Neuronal stem cell (in vitro differentiated cells): ENCODE measurements around the gene TPST2.

Source experiments
- DNase-seq: peaks from one replicate; pipeline ENCODE4 v3.0.0-alpha.2; 2013; ENCODE audit warnings: low spot score
- H2AFZ ChIP-seq: one replicate; pipeline ENCODE4 v1.6.1; 2013; ENCODE audit warnings: mild to moderate bottlenecking, low read length, inconsistent platforms
- H2AK5ac ChIP-seq: 2 replicates; pipeline ENCODE4 v1.6.1; 2013; ENCODE audit warnings: low read depth, mild to moderate bottlenecking, inconsistent platforms, low read length, moderate library complexity, mixed read lengths
- H2BK120ac ChIP-seq: 2 replicates; pipeline ENCODE4 v1.6.1; 2013; ENCODE audit warnings: low read depth, mild to moderate bottlenecking, inconsistent platforms, low read length, moderate library complexity, mixed read lengths
- H2BK12ac ChIP-seq: one replicate; pipeline ENCODE4 v1.6.1; 2013; ENCODE audit warnings: low read length, inconsistent platforms
- H2BK15ac ChIP-seq: 2 replicates; pipeline ENCODE4 v1.6.1; 2013; ENCODE audit warnings: mild to moderate bottlenecking, low read length, inconsistent platforms, mixed read lengths
- H2BK5ac ChIP-seq: one replicate; pipeline ENCODE4 v1.6.1; 2013; ENCODE audit warnings: inconsistent platforms, mild to moderate bottlenecking, low read length, moderate library complexity
- H3K14ac ChIP-seq: one replicate; pipeline ENCODE4 v1.6.1; 2013; ENCODE audit warnings: low read length, inconsistent platforms
- H3K18ac ChIP-seq: 2 replicates; pipeline ENCODE4 v1.6.1; 2013; ENCODE audit warnings: low read length, inconsistent platforms
- H3K23ac ChIP-seq: 2 replicates; pipeline ENCODE4 v1.6.1; 2013; ENCODE audit warnings: low read depth, mild to moderate bottlenecking, mixed read lengths, low read length, inconsistent platforms; ENCODE audit not compliant: poor library complexity
- H3K27ac ChIP-seq: replicated peaks from 3 replicates; pipeline ENCODE4 v1.5.1; 2013; ENCODE audit warnings: low read length, inconsistent platforms
- H3K27me3 ChIP-seq, 3 experiments: 2 replicates each; pipeline ENCODE4 v1.6.1; 2013; ENCODE audit warnings: low read length in 3 of 3, mild to moderate bottlenecking in 2 of 3, inconsistent platforms in 1 of 3, low read depth in 1 of 3, mixed read lengths in 1 of 3, moderate library complexity in 1 of 3; ENCODE audit not compliant: control insufficient read depth in 3 of 3, insufficient read depth in 3 of 3
- H3K36me3 ChIP-seq, 2 donors: replicated peaks in 1 of 2; 2 replicates each; pipeline ENCODE4 v1.6.1; 2013; ENCODE audit warnings: low read length in 2 of 2; ENCODE audit not compliant: control insufficient read depth in 2 of 2, insufficient read depth in 2 of 2
- H3K4ac ChIP-seq: 2 replicates; pipeline ENCODE4 v1.6.1; 2013; ENCODE audit warnings: inconsistent platforms, mild to moderate bottlenecking, low read length, moderate library complexity
- H3K4me1 ChIP-seq, 2 donors: 1 replicate in 1 of 2; 2 replicates in 1 of 2; pipeline ENCODE4 v1.6.1; 2013; ENCODE audit warnings: low read length in 2 of 2, low read depth in 1 of 2; ENCODE audit not compliant: control insufficient read depth in 2 of 2, insufficient read depth in 1 of 2
- H3K4me2 ChIP-seq: one replicate; pipeline ENCODE4 v1.6.1; 2013; ENCODE audit warnings: mild to moderate bottlenecking, low read length, inconsistent platforms; ENCODE audit not compliant: insufficient read depth, poor library complexity, severe bottlenecking
- H3K4me3 ChIP-seq, 2 donors: 2 replicates each; pipeline ENCODE4 v1.5.1; 2013; ENCODE audit warnings: low read length in 2 of 2, mild to moderate bottlenecking in 2 of 2, inconsistent platforms in 1 of 2, moderate library complexity in 1 of 2
- H3K79me1 ChIP-seq: one replicate; pipeline ENCODE4 v1.6.1; 2013; ENCODE audit warnings: low read depth, mild to moderate bottlenecking, inconsistent platforms, low read length, moderate library complexity
- H3K9ac ChIP-seq: one replicate; pipeline ENCODE4 v1.6.1; 2013; ENCODE audit warnings: mild to moderate bottlenecking, low read depth, low read length, inconsistent platforms; ENCODE audit not compliant: poor library complexity
- H3K9me3 ChIP-seq, 2 donors: replicated peaks in 1 of 2; 2 replicates each; pipeline versions ENCODE3 to v1.6.1; 2013; ENCODE audit warnings: low read length in 2 of 2, mild to moderate bottlenecking in 2 of 2, inconsistent platforms in 1 of 2, low read depth in 1 of 2, mixed read lengths in 1 of 2, moderate library complexity in 1 of 2; ENCODE audit not compliant: control insufficient read depth in 2 of 2, insufficient read depth in 1 of 2
- H4K8ac ChIP-seq: one replicate; pipeline ENCODE4 v1.6.1; 2013; ENCODE audit warnings: low read depth, mild to moderate bottlenecking, inconsistent platforms, low read length, moderate library complexity
- H4K91ac ChIP-seq: one replicate; pipeline ENCODE4 v1.6.1; 2013; ENCODE audit warnings: low read length, low read depth, mild to moderate bottlenecking, inconsistent platforms; ENCODE audit not compliant: poor library complexity
- WGBS, 2 donors: extraction: QIAGEN DNeasy Blood & Tissue Kit; methylation state at CpG; one replicate each; pipeline ENCODE4 v1.1.7; 2013; ENCODE audit warnings: missing lambda C conversion rate in 2 of 2, mixed read lengths in 1 of 2; ENCODE audit not compliant: insufficient read length in 2 of 2, insufficient replicate concordance in 1 of 2; ENCODE audit errors: extremely low coverage in 2 of 2; 5-methylcytosine and 5-hydroxymethylcytosine counted together

TPST2 gene

DNA sequence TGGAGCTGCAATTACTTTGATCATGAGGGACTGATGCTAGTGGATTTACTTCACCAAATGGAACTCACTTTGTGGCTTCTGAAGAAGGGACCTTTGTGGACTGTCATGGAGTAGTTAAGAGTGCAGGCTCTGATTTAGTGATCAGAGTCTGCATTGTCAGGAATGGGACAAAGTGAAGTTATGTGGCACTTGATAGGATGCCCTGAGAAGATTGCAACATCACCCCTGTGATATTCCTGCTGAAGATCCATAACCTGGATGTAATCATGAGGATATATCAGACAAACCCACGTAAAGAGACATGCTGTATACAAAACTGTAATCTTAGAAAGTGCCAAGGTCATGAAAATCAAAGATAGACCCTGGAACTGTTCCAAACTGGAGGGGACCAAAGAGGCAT is 76.1 kb downstream of the TPST2 start:
- Histone ChIP-seq H3K4me1 (peaks cover 4 to 7% of the 10 kb centered on the region in 2 donors), H2AK5ac (no peak overlapping the region), H3K14ac (no peak overlapping the region), H3K18ac (no peak overlapping the region), H3K27ac (no peak overlapping the region), H2BK12ac (no peak overlapping the region), H3K27me3 (no peaks in the 10 kb centered on the region), H3K4me2 (no peak overlapping the region), H3K4me3 (peak overlapping the region in 1 of 2 donors; percentile 95), H2AFZ (no peak overlapping the region), H2BK120ac (no peak overlapping the region), H3K4ac (no peak overlapping the region), H3K79me1 (no peaks in the 10 kb centered on the region), H3K9ac (no peak overlapping the region), H3K23ac (no peak overlapping the region), H4K91ac (no peak overlapping the region), H4K8ac (no peak overlapping the region), H3K9me3 (no peaks in the 10 kb centered on the region), H2BK5ac (no peak overlapping the region), H3K36me3 (peaks cover 10 to 21% of the 10 kb centered on the region in 2 donors), H2BK15ac (no peak overlapping the region)
- no CpG with 5 or more reads among the region's 1 CpG for WGBS, 2 donors
- no peak for DNase-seq

- H3K4me1 ChIP-seq, result peaks cover 4 to 7% of the 10 kb centered on the region in 2 donors
- H3K23ac ChIP-seq, result peak within 1 kb of the TSS; percentile 67
- H4K8ac ChIP-seq, result no peak within 1 kb of the TSS
- peak within 1 kb of the TSS; percentile 93 for H3K9ac ChIP-seq
- H2BK120ac ChIP-seq, result no peak within 1 kb of the TSS
- peak within 1 kb of the TSS; percentile 13 for H3K27ac ChIP-seq
- peak within 1 kb of the TSS; percentile 95 to 98 for H3K4me3 ChIP-seq
- no peak within 1 kb of the TSS for H2BK5ac ChIP-seq
- no peak within 1 kb of the TSS for H3K14ac ChIP-seq
- DNase-seq, result peak; percentile 89
- H2BK12ac ChIP-seq, result no peak within 1 kb of the TSS
- peak within 1 kb of the TSS; percentile 91 for H2AFZ ChIP-seq
- no peak within 1 kb of the TSS for H4K91ac ChIP-seq
- peak within 1 kb of the TSS; percentile 54 for H3K18ac ChIP-seq
- no CpG with 5 or more reads among the region's 40 CpGs for WGBS, 2 donors
- H3K9me3 ChIP-seq, result no peaks in the 10 kb centered on the region
- no peak within 1 kb of the TSS for H3K4ac ChIP-seq
- peaks cover 12 to 34% of the 10 kb centered on the region in 2 donors for H3K36me3 ChIP-seq
- H3K79me1 ChIP-seq, result no peaks in the 10 kb centered on the region
- H2BK15ac ChIP-seq, result no peak within 1 kb of the TSS
- no peak within 1 kb of the TSS for H2AK5ac ChIP-seq
- H3K4me2 ChIP-seq, result peak within 1 kb of the TSS; percentile 90
- H3K27me3 ChIP-seq, result no peaks in the 10 kb centered on the region
Observed at GRCh38 chr22:26512149-26512793, 77.7 kb downstream of the TPST2 start, which contains the start of gene TFIP11. TFIP11 (minus strand) TSS chr22:26512473; CDS start chr22:26510272, 2,201 bp downstream.

DNA sequence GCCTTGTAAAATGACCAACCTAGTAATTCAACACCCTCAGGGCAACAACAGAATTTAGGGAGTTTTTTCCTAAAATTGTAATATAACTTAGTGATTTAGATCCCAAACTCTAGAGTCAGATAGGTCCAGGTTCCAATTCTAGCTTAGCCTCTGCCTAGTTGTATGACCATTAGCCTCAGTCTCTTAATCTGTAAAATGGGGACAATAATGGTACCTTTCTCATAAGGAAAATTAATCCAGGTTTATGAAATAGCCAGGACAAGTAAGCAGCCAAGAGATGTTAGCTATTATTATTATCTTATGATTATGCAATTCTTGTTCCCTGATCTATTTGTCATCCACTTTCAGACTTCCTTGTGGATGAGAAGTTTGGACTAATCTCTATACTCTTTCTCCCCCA is 81.8 kb downstream of the TPST2 start:
- Histone ChIP-seq H3K23ac (no peak overlapping the region), H3K36me3 (peaks cover 35 to 75% of the 10 kb centered on the region in 2 donors), H3K4me1 (peaks cover 4 to 7% of the 10 kb centered on the region in 2 donors), H4K8ac (no peak overlapping the region), H3K79me1 (no peaks in the 10 kb centered on the region), H3K14ac (no peak overlapping the region), H2AK5ac (no peak overlapping the region), H2BK5ac (no peak overlapping the region), H3K4me2 (no peak overlapping the region), H3K4ac (no peak overlapping the region), H2AFZ (no peak overlapping the region), H3K9me3 (no peaks in the 10 kb centered on the region), H3K27me3 (no peaks in the 10 kb centered on the region), H3K27ac (no peak overlapping the region), H2BK12ac (no peak overlapping the region), H4K91ac (no peak overlapping the region), H2BK15ac (no peak overlapping the region), H2BK120ac (no peak overlapping the region), H3K18ac (no peak overlapping the region), H3K9ac (no peak overlapping the region), H3K4me3 (no peak overlapping the region)
- no peak for DNase-seq

DNA sequence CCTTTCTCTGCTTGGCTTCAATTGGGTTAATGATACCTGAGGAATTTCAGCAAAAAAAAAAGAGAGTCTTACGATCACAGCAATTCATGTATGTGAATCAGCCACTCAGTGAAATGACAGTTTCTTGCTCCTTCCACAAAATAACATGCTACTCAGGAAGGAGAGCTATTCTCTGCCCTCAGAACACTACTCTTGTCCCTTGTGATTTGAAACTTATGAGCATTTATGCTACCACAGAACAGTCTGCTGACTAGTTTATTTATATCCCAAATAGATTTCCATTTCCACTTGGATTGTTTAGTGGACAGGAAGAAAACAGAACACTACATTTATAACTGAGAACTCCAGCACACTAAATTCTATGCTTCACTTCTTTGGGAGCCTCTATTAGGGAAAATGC is 86.2 kb downstream of the TPST2 start:
- Histone ChIP-seq H3K36me3 (peaks cover 46 to 97% of the 10 kb centered on the region in 2 donors), H3K4me3 (no peak overlapping the region), H3K9me3 (peaks cover 0 to 2% of the 10 kb centered on the region in 2 donors), H2AK5ac (no peak overlapping the region), H3K18ac (no peak overlapping the region), H4K91ac (no peak overlapping the region), H2BK5ac (no peak overlapping the region), H2AFZ (no peak overlapping the region), H3K27ac (no peak overlapping the region), H3K23ac (no peak overlapping the region), H2BK120ac (no peak overlapping the region), H2BK15ac (no peak overlapping the region), H3K27me3 (no peaks in the 10 kb centered on the region), H3K4me1 (peaks cover 0 to 5% of the 10 kb centered on the region in 2 donors), H3K14ac (no peak overlapping the region), H3K4ac (no peak overlapping the region), H3K79me1 (peaks cover 3% of the 10 kb centered on the region), H3K4me2 (no peak overlapping the region), H2BK12ac (no peak overlapping the region), H3K9ac (no peak overlapping the region), H4K8ac (no peak overlapping the region)
- no CpG with 5 or more reads among the region's 1 CpG for WGBS, 2 donors
- no peak for DNase-seq
